Gastroesophageal sphincter (tissue), 4 donors: ENCODE data around the gene CALHM5. TPM values are rescaled to one million over a fixed set of nuclear protein-coding genes. Genes with fewer than 3 reads are reported as not detected.

Source experiments
- ATAC-seq: fragments of 150-250 bp; one replicate; pipeline ENCODE4 v1.9.1; 2016; ENCODE audit warnings: mild to moderate bottlenecking, moderate library complexity
- H3K27ac ChIP-seq, 4 donors: fragments of 200-600 bp; sonication (generic) in 3 of 4; 1 replicate in 3 of 4; 2 replicates in 1 of 4; pipeline ENCODE4 v1.5.1; 2016 to 2019
- H3K27me3 ChIP-seq: fragments of 200-600 bp; sonication (generic); one replicate; pipeline ENCODE4 v1.5.1; 2019
- H3K36me3 ChIP-seq, 2 donors: fragments of 200-600 bp; sonication (generic); one replicate each; pipeline ENCODE4 v1.5.1; 2019; ENCODE audit warnings: control low read depth in 1 of 2
- H3K4me1 ChIP-seq, 3 donors: fragments of 200-600 bp; sonication (generic); 1 replicate in 2 of 3; 2 replicates in 1 of 3; pipeline ENCODE4 v1.5.1; 2016 to 2019; ENCODE audit warnings: control low read depth in 2 of 3
- H3K4me3 ChIP-seq, 2 donors: fragments of 200-600 bp; sonication (generic); one replicate each; pipeline ENCODE4 v1.5.1; 2019; ENCODE audit warnings: mild to moderate bottlenecking in 1 of 2, moderate library complexity in 1 of 2
- H3K9me3 ChIP-seq, 3 donors: fragments of 200-600 bp; sonication (generic); one replicate each; pipeline ENCODE4 v1.5.1; 2017 to 2019; ENCODE audit warnings: control low read depth in 2 of 3
- EP300 ChIP-seq: sonication (generic); formaldehyde crosslinking; IDR thresholded peaks from one replicate; pipeline ENCODE4 v1.6.1; 2017; ENCODE audit warnings: antibody characterized with exemption, mild to moderate bottlenecking
- POLR2A ChIP-seq, 2 donors: fragments of 450-650 bp; IDR thresholded peaks; one replicate each; pipeline ENCODE4 v1.6.1; 2017; ENCODE audit warnings: antibody characterized with exemption in 2 of 2, mild to moderate bottlenecking in 2 of 2, moderate library complexity in 1 of 2
- POLR2AphosphoS5 ChIP-seq: sonication (generic); formaldehyde crosslinking; IDR thresholded peaks from one replicate; pipeline ENCODE4 v1.6.1; 2017; ENCODE audit warnings: antibody characterized with exemption
- WGBS, 2 donors: methylation state at CpG; one replicate each; pipeline ENCODE4 v1.1.5; 2018; ENCODE audit warnings: low coverage in 1 of 2; 5-methylcytosine and 5-hydroxymethylcytosine counted together
- total RNA-seq, 4 donors: library from RNA; depleted of rRNA; stranded (reverse); fragments of >200 nt; gene quantifications; one replicate each; pipeline ENCODE4 v1.1.0, GENCODE V29; 2016
- TF ChIP-seq, protein P1 (sequence below), 4 experiments: fragments of 200-600 bp in 2 of 4; fragments of 450-650 bp in 2 of 4; sonication (generic) in 1 of 4; IDR thresholded peaks; one replicate each; pipeline ENCODE4 v1.5.1; 2017 to 2019; ENCODE audit warnings: antibody characterized with exemption in 4 of 4, mild to moderate bottlenecking in 2 of 4, moderate library complexity in 2 of 4

The CALHM5 gene
- total RNA-seq, 4 donors from 2014 or later, result 0.81 to 6.0 (median 3.0) TPM

DNA sequence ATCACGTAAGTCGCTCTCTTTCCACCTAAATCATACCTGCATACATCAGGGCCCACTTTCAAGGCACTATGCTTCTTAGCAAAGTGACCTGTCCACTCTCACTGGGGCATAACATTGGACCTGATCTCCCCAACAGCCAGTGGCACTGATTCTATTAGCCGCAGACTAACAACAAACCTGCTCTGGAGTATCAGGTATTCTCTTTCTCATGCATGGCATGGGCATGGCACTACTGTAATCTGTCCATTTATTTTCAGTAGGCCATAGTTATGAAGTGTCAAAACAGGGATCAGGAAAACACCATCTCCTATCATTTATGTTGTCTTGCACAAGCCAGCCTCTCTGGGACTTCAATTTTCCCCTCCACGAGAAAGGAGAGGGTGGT is 50.6 kb downstream of the CALHM5 start:
- Histone ChIP-seq H3K4me1 (peaks cover 0 to 19% (median 0%) of the 10 kb centered on the region in 3 donors), H3K9me3 (no peaks in the 10 kb centered on the region), H3K27ac (no peak overlapping the region), H3K36me3 (no peaks in the 10 kb centered on the region), H3K27me3 (no peaks in the 10 kb centered on the region), H3K4me3 (no peak overlapping the region)
- ATAC-seq, result no peak
- no peak for TF ChIP-seq POLR2A (IDR thresholded peaks at IDR 0.05)
- no peak for TF ChIP-seq EP300
- no peak for TF ChIP-seq POLR2AphosphoS5
- TF ChIP-seq, protein P1, sequence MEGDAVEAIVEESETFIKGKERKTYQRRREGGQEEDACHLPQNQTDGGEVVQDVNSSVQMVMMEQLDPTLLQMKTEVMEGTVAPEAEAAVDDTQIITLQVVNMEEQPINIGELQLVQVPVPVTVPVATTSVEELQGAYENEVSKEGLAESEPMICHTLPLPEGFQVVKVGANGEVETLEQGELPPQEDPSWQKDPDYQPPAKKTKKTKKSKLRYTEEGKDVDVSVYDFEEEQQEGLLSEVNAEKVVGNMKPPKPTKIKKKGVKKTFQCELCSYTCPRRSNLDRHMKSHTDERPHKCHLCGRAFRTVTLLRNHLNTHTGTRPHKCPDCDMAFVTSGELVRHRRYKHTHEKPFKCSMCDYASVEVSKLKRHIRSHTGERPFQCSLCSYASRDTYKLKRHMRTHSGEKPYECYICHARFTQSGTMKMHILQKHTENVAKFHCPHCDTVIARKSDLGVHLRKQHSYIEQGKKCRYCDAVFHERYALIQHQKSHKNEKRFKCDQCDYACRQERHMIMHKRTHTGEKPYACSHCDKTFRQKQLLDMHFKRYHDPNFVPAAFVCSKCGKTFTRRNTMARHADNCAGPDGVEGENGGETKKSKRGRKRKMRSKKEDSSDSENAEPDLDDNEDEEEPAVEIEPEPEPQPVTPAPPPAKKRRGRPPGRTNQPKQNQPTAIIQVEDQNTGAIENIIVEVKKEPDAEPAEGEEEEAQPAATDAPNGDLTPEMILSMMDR (IDR thresholded peaks at IDR 0.05), result no peak
- WGBS, 2 donors, result 76 to 77% methylated on average over 3 to 4 of the region's 4 CpGs

DNA sequence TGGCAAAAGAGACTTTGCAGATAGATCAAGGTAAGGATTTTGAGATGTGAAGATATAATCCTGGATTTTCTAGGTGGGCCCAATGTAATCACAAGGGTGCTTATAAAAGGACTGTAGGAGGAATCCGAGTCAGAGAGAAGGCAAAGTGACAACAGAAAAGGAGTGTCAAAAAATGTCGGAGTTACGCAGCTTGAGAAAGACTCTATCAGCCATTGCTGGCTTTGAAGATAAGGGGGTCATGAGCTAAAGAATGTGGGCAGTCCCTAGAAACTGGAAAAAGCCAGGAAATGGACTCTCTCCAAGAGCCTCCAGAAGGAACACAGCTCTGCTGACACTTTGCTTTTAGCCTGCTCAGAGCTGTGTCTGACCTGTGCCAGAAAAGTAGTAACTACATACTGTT is 51.2 kb downstream of the CALHM5 start:
- Histone ChIP-seq H3K27me3 (no peaks in the 10 kb centered on the region), H3K4me1 (peaks cover 0 to 18% (median 0%) of the 10 kb centered on the region in 3 donors), H3K36me3 (no peaks in the 10 kb centered on the region), H3K27ac (no peak overlapping the region), H3K4me3 (no peak overlapping the region), H3K9me3 (no peaks in the 10 kb centered on the region)
- ATAC-seq, result no peak
- no peak for TF ChIP-seq POLR2AphosphoS5
- WGBS, 2 donors, result 41 to 54% methylated on average over 3 of the region's 3 CpGs

DNA sequence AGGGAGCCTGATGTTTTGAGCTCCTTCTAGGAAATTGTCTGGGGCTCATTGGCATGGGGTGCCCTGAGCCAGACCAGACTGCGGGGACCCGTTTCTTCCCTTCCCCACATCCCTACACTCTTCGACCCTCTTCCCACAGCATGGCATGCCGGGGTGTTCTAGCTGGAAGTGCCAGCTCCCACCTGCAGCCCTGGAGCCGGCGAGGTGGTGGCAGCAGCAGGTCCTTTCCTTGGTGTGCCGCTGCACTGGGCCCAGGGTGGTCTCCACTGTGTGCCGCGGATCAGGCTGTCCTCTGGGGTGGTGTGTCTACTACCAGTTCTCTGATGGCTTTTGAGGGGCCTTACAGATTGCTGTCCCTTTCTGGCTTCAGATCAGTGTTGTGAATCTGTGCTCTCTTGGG is 52.4 kb downstream of the CALHM5 start:
- no peak for ATAC-seq
- no peak for TF ChIP-seq POLR2AphosphoS5
- TF ChIP-seq POLR2A (IDR thresholded peaks at IDR 0.05), result no peak
- TF ChIP-seq, protein P1 (IDR thresholded peaks at IDR 0.05), result no peak
- no peak for TF ChIP-seq EP300

DNA sequence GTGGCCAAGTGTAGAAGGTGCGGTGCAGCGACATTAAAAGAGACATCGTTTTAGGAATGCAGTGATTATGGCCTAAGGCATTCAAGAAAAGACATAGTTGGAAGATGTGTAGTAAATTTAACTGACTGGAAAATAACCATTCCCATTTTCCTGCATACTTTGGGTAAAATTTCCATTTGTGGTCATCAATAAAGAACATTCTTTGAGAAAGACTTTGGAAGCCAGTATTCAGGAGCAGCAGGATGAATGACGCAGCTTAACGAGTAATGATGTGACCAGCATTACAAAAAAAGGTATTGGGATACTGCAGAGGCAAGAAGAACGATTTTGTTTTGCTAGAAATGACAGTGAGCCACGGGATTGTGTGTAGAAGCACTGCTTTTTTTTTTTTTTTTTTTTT is 52.9 kb downstream of the CALHM5 start:
- H3K9me3 ChIP-seq, result no peaks in the 10 kb centered on the region
- no peak for ATAC-seq
- WGBS, 2 donors, result 48 to 76% methylated on average over 4 to 7 of the region's 7 CpGs
- H3K36me3 ChIP-seq, result no peaks in the 10 kb centered on the region
- no peak overlapping the region for H3K4me3 ChIP-seq
- TF ChIP-seq, protein P1 (IDR thresholded peaks at IDR 0.05), result no peak
- no peak for TF ChIP-seq EP300
- TF ChIP-seq POLR2A (IDR thresholded peaks at IDR 0.05), result no peak
- no peak for TF ChIP-seq POLR2AphosphoS5
- no peak overlapping the region for H3K27ac ChIP-seq
- H3K27me3 ChIP-seq, result no peaks in the 10 kb centered on the region
- H3K4me1 ChIP-seq, result peaks cover 0 to 13% (median 0%) of the 10 kb centered on the region in 3 donors

More for the DNA sequence above, 52.4 kb downstream of the CALHM5 start:
- Histone ChIP-seq H3K4me3 (no peak overlapping the region), H3K9me3 (no peaks in the 10 kb centered on the region), H3K36me3 (no peaks in the 10 kb centered on the region), H3K27me3 (no peaks in the 10 kb centered on the region), H3K27ac (no peak overlapping the region), H3K4me1 (peaks cover 0 to 13% (median 0%) of the 10 kb centered on the region in 3 donors)
- WGBS, 2 donors, result 97% methylated on average over 6 of the region's 9 CpGs; no CpG with 5 or more reads in 1 of the 2 donors

DNA sequence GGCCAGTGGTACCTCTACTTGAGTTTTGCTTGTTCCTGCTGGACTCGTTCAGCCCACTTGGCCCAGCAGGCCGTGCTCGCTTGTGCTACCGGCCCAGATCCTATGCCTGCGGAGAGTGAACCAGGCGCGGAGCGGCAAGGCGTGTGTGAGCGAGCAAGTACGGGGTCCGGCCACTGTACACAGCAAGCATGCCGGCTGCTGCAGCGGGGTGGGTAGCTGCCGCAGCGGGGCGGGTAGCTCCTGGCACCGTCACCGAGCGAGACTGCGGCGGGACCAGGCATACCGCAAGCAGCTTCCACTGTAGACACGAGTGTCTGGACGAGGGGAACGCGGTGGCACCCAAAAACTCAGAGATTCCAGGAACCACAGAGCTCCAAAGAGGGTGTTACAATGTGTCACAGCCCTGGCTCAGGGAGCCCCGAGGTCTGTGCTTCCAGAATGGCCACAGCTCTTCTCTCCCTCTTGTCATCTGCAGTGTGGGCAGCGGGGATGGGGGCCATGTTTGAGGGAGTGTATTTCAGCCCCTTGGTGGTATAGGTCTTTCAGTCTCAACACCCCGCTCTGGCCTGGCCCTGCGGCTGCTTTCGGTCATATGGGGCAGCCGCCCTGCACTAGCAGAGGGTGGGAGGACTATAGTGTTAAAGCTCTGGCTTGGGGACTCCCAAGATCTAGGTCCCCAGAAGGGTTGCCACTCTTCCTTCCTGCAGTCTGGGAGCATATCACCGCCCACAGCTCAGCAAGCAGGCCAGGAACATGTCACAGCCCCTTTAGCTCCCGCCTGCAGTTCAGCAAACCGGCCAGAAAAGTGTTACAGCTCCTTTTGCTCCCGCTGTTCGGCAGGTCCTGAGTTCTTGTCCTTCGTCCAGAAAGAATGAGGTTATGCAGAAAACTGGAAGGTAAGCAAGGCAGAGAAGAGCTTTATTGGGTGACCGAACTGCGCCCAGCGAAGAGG is 53.8 kb downstream of the CALHM5 start:
- H3K4me3 ChIP-seq, result peak overlapping the region; percentile 25 to 42

More for the DNA sequence above, 53.8 kb downstream of the CALHM5 start:
- no peaks in the 10 kb centered on the region for H3K27me3 ChIP-seq
- H3K36me3 ChIP-seq, result no peaks in the 10 kb centered on the region
- H3K9me3 ChIP-seq, result no peaks in the 10 kb centered on the region
- peak; percentile 39 for ATAC-seq
- peak overlapping the region in 1 of 4 donors; percentile 13 for H3K27ac ChIP-seq
- H3K4me1 ChIP-seq, result peaks cover 0 to 20% (median 3%) of the 10 kb centered on the region in 3 donors
- TF ChIP-seq POLR2A (IDR thresholded peaks at IDR 0.05) (no peak), POLR2AphosphoS5 (no peak), EP300 (no peak)
- TF ChIP-seq, protein P1 (IDR thresholded peaks at IDR 0.05), result no peak
- 14% methylated on average over 4 of the region's 42 CpGs; no CpG with 5 or more reads in 1 of the 2 donors for WGBS, 2 donors
